Neural progenitor cell (in vitro differentiated cells): Measurements from ENCODE around the gene MICALL2. TPM values are rescaled to one million over a fixed set of nuclear protein-coding genes. Genes with fewer than 3 reads are reported as not detected.
A peak's percentile ranks its signal among the peaks of the same experiment; 100 is the strongest.

Experiments used
- DNase-seq: peaks from one replicate; pipeline ENCODE4 v3.0.0-alpha.2; 2016; ENCODE audit warnings: low spot score
- H2AFZ ChIP-seq: fragments of 200-600 bp; sonication (generic); replicated peaks from 2 replicates; pipeline ENCODE4 v1.6.1; 2016; ENCODE audit warnings: antibody characterized with exemption
- H3F3A ChIP-seq: fragments of 200-600 bp; sonication (generic); 2 replicates; pipeline ENCODE4 v1.6.1; 2016; ENCODE audit warnings: antibody characterized with exemption, low read depth
- H3K27ac ChIP-seq: fragments of 200-600 bp; sonication (generic); 2 replicates; pipeline ENCODE4 v1.5.1; 2016; ENCODE audit warnings: mild to moderate bottlenecking
- H3K27me3 ChIP-seq: fragments of 200-600 bp; sonication (generic); 2 replicates; pipeline ENCODE4 v1.6.1; 2016; ENCODE audit warnings: mild to moderate bottlenecking, moderate library complexity
- H3K36me3 ChIP-seq: fragments of 200-600 bp; sonication (generic); 2 replicates; pipeline ENCODE4 v1.5.1; 2016
- H3K4me1 ChIP-seq: fragments of 200-600 bp; sonication (generic); 2 replicates; pipeline ENCODE4 v1.6.1; 2016; ENCODE audit warnings: mixed run types
- H3K4me2 ChIP-seq: fragments of 200-600 bp; sonication (generic); 2 replicates; pipeline ENCODE4 v1.6.1; 2016
- H3K4me3 ChIP-seq: fragments of 200-600 bp; sonication (generic); 2 replicates; pipeline ENCODE4 v1.5.1; 2016
- H3K79me2 ChIP-seq: fragments of 200-600 bp; sonication (generic); 2 replicates; pipeline ENCODE4 v1.6.1; 2016; ENCODE audit warnings: low read depth
- H3K9ac ChIP-seq: fragments of 200-600 bp; sonication (generic); 2 replicates; pipeline ENCODE4 v1.6.1; 2016
- H3K9me3 ChIP-seq: fragments of 200-600 bp; sonication (generic); 2 replicates; pipeline ENCODE4 v1.5.1; 2016; ENCODE audit warnings: low read depth
- H4K20me1 ChIP-seq: fragments of 200-600 bp; sonication (generic); 2 replicates; pipeline ENCODE4 v1.6.1; 2016; ENCODE audit warnings: low read depth
- H3K27ac Mint-ChIP-seq: 3 replicates; pipeline ENCODE4 v1.8.0; 2021; ENCODE audit warnings: mixed read lengths
- H3K27me3 Mint-ChIP-seq: 2 replicates; pipeline ENCODE4 v1.8.0; 2022; ENCODE audit warnings: low read depth, mild to moderate bottlenecking, inconsistent platforms, moderate library complexity, mixed read lengths; ENCODE audit not compliant: insufficient read depth
- H3K36me3 Mint-ChIP-seq: 3 replicates; pipeline ENCODE4 v1.8.0; 2021; ENCODE audit warnings: mixed read lengths
- H3K4me1 Mint-ChIP-seq: 3 replicates; pipeline ENCODE4 v1.8.0; 2021; ENCODE audit warnings: mixed read lengths
- H3K4me3 Mint-ChIP-seq: 3 replicates; pipeline ENCODE4 v1.8.0; 2021; ENCODE audit warnings: mild to moderate bottlenecking, moderate library complexity, mixed read lengths
- H3K9me3 Mint-ChIP-seq: 3 replicates; pipeline ENCODE4 v1.8.0; 2020; ENCODE audit warnings: mixed read lengths
- CTCF ChIP-seq: fragments of 200-600 bp; sonication (generic); IDR thresholded peaks from 2 replicates; pipeline ENCODE4 v1.5.1; 2017; ENCODE audit warnings: antibody characterized with exemption, mild to moderate bottlenecking
- EZH2 ChIP-seq: fragments of 200-600 bp; sonication (generic); IDR thresholded peaks from 2 replicates; pipeline ENCODE4 v1.6.1; 2017; ENCODE audit warnings: antibody characterized with exemption, mild to moderate bottlenecking, moderate library complexity
- EZH2phosphoT487 ChIP-seq: fragments of 200-600 bp; sonication (generic); IDR thresholded peaks from 2 replicates; pipeline ENCODE4 v1.6.1; 2017; ENCODE audit warnings: antibody characterized with exemption
- total RNA-seq: library from RNA; depleted of rRNA; stranded (reverse); fragments of >200 nt; gene quantifications from 2 replicates; pipeline ENCODE4 v1.2.3, GENCODE V29; 2015; ENCODE audit warnings: low replicate concordance

MICALL2 gene
- total RNA-seq, 1 donor from 2014 or later: 6.0 TPM

GRCh38 chr7:1388021-1388702, 71.1 kb downstream of the MICALL2 start:
- H3K9ac ChIP-seq: no peak overlapping the region
- H3F3A ChIP-seq: no peaks in the 10 kb centered on the region
- no peak overlapping the region for H3K27ac ChIP-seq
- Mint-ChIP-seq H3K9me3 (peaks cover 2% of the 10 kb centered on the region), H3K36me3 (no peaks in the 10 kb centered on the region), H3K27me3 (peaks cover 8% of the 10 kb centered on the region), H3K4me1 (peaks cover 5% of the 10 kb centered on the region), H3K4me3 (no peak overlapping the region), H3K27ac (peak overlapping the region; percentile 27)
- H2AFZ ChIP-seq: no peak overlapping the region
- H3K4me1 ChIP-seq: no peaks in the 10 kb centered on the region
- no peaks in the 10 kb centered on the region for H4K20me1 ChIP-seq
- H3K4me2 ChIP-seq: no peak overlapping the region
- no peaks in the 10 kb centered on the region for H3K79me2 ChIP-seq
- no peak for TF ChIP-seq EZH2phosphoT487
- TF ChIP-seq CTCF: no peak
- TF ChIP-seq EZH2: no peak
- no peaks in the 10 kb centered on the region for H3K9me3 ChIP-seq
- no peak overlapping the region for H3K4me3 ChIP-seq
- peaks cover 18% of the 10 kb centered on the region for H3K27me3 ChIP-seq
- no peak for DNase-seq
- no peaks in the 10 kb centered on the region for H3K36me3 ChIP-seq

- H3K4me1 Mint-ChIP-seq: peaks cover 5% of the 10 kb centered on the region
- H3K36me3 Mint-ChIP-seq: no peaks in the 10 kb centered on the region
- no peak for DNase-seq
- H3K27me3 Mint-ChIP-seq: peaks cover 10% of the 10 kb centered on the region
- no peaks in the 10 kb centered on the region for H3K79me2 ChIP-seq
- no peak overlapping the region for H3K4me3 ChIP-seq
- no peaks in the 10 kb centered on the region for H4K20me1 ChIP-seq
- no peak overlapping the region for H3K27ac Mint-ChIP-seq
- no peaks in the 10 kb centered on the region for H3F3A ChIP-seq
- no peak overlapping the region for H3K4me3 Mint-ChIP-seq
- H3K4me2 ChIP-seq: no peak overlapping the region
- no peak for TF ChIP-seq EZH2phosphoT487
- no peak for TF ChIP-seq EZH2
- no peak for TF ChIP-seq CTCF
- no peaks in the 10 kb centered on the region for H3K9me3 ChIP-seq
- peaks cover 27% of the 10 kb centered on the region for H3K27me3 ChIP-seq
- no peak overlapping the region for H3K27ac ChIP-seq
- no peak overlapping the region for H2AFZ ChIP-seq
- H3K4me1 ChIP-seq: no peaks in the 10 kb centered on the region
- H3K9me3 Mint-ChIP-seq: peaks cover under 1% of the 10 kb centered on the region
- no peak overlapping the region for H3K9ac ChIP-seq
- no peaks in the 10 kb centered on the region for H3K36me3 ChIP-seq
Observed at GRCh38 chr7:1387261-1387660, 72.0 kb downstream of the MICALL2 start.

DNA sequence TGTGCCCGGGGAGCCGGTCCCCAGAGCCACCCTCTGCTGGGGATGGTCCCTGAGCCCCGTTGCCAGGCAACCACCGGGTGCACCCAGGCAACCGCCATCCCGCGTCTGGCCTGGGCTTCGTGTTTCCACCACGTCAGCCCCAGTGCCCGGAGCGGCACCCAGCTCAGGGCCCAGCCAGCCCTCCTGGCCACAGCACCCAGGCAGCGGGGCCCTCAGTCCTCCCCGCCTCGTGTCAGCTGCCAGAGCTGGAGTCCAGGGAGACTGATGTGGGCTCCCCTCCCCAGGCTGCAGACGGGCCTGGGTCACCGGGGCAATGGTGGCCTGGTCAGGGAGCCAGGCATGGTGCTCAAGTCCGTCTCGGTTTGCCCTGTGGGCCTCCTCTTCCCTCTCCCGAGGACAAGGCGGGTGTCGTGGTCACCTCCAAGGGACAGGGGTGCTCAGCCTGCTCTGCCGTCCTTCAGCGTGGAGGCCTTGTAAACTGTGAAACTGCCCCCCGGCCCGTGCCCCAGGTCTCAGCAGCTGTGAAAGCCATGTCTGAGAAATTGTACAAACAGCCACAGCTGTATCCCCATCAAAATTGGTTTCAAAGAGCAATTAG, 72.5 kb downstream of the MICALL2 start:
- Histone ChIP-seq H3K4me1 (no peaks in the 10 kb centered on the region), H3K27ac (no peak overlapping the region), H3K79me2 (no peaks in the 10 kb centered on the region), H3K9ac (no peak overlapping the region), H2AFZ (no peak overlapping the region), H3K27me3 (peaks cover 33% of the 10 kb centered on the region), H3K36me3 (no peaks in the 10 kb centered on the region), H3K4me3 (no peak overlapping the region), H3K4me2 (no peak overlapping the region), H4K20me1 (no peaks in the 10 kb centered on the region), H3K9me3 (no peaks in the 10 kb centered on the region), H3F3A (no peaks in the 10 kb centered on the region)
- no peak for TF ChIP-seq EZH2
- no peak for TF ChIP-seq CTCF
- TF ChIP-seq EZH2phosphoT487: no peak
- H3K4me3 Mint-ChIP-seq: no peak overlapping the region
- peaks cover 14% of the 10 kb centered on the region for H3K27me3 Mint-ChIP-seq
- H3K9me3 Mint-ChIP-seq: no peaks in the 10 kb centered on the region
- H3K4me1 Mint-ChIP-seq: peaks cover 5% of the 10 kb centered on the region
- peak overlapping the region; percentile 81 for H3K27ac Mint-ChIP-seq
- no peaks in the 10 kb centered on the region for H3K36me3 Mint-ChIP-seq
- DNase-seq: no peak
